NCI-H748 (cell line): Measurements from ENCODE around the gene SLC25A21.

ENCODE experiments used
- DNase-seq: peaks from one replicate; lab custom pipeline; 2025; ENCODE audit not compliant: unreplicated experiment; lab: John Stamatoyannopoulos, UW

SLC25A21 gene

DNA sequence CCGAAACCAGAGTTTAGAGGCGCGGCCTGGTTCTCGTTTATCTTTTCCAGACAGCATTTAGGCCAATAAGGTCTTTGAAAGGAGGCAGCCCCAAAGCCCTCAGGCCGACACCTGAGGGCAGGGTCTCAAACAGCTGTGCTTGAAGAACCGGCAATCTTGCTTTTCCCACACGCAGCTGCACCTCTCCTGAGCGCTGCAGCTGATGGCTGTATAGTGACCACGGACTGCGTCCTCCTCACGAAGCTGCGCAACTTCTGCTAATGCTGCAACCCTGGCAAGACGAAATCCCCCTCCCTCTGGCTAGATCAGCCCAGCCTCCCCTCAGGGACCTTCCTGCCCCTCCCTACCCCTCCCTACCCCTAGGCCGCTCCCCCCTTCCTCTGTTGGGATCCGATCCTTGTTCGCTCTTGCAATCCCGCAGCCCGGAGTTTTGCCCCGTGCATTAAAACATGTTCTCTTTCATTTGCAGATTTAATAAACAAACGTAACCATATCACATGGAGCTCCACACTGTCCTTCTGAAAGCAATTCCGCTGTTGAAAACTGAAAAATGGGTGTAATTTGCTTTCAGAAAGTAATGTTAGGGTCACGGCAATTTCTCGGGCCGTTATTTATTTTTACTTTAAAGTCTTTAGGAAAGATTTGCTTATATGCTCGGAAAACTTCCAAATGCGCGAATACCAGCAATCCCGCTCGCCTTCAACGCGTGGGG lies 515.6 kb downstream of the SLC25A21 start:
- DNase-seq, result peak; percentile 54

DNA sequence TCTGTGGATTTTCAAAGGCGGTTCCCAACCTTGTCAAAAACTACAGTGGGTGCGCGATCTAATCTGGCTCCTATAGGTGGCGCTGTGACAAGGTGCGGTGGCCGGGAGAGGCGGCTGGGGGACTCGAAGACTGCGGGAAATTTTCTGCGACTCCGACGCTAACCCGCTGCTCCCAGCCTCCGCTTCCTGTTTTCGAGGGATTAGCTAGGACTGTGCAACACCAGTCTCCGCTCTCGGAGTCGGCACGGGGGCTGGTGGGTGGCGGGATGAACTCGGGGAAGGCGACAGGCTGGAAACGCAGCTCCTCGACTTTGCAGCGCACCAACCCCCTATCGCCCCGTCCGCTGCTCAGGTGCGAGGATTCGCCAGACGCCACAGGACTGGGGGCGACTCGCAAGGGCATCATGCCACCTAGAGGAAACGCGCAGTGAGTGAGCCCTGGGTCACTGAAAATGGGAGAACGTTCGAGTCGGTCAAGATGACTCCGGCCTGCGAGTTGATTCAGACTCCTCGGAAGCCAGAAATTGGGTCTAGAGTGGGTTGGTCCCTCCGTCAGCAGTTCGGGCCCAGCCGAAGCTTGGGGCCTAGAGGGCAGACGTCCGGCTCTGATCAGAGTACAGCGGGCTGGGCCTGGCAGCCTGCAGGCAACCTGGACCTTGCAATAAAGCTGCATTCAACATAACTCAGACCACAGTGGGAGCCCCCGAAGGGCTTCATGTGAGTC lies 516.3 kb downstream of the SLC25A21 start:
- DNase-seq, result peak; percentile 81

- peak; percentile 43 for DNase-seq
Measured at GRCh38 chr14:36655571-36655962, 516.8 kb downstream of the SLC25A21 start.

DNA sequence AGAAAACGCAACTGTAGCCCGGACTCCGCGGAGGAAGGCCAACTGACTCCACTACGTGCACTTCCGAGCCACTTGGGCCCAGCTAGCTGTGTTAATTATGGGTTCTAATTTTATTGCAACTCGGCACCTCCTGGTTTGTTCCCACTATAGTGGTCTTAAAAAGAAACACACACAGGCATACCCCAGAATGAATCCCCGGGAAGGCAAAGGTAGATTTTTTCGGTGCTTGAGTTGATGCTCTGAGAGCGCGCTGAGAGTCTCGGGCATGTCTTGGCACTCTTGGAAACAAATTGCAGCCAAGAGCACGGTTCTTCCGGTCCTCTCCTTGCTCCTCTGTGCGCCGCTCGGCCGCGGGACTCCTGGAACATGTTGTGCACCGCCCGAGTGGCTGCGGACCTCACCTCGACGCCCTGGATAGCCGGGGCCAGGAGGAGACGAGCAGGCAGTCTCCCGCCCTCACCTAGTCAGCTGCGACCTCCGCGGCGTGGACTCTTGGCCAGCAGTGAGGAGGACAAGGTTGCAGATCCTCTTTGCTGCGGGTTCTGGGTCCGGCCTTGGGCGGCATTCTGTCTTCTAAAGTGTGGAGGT lies 517.5 kb downstream of the SLC25A21 start:
- no peak for DNase-seq

GRCh38 chr14:36653962-36654793 lies 518.2 kb downstream of the SLC25A21 start:
- DNase-seq, result no peak

DNA sequence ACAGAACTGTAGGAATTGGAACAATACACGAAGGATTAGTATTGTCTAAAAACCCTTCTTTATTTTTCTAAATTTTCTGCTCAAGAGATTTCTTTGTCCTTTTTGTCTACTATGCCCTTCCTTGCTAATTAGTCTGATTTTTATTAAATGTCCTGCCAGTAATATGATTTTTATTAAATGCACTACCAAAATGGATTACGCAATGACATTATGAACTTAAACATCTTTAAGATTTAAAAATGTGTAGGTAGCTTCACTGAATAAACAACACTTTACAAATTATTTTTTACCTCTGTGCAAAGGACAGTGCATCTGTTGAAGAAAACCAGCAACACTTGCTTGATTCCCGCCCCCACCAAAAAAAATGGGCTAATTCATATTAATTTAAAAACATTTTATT lies 519.0 kb downstream of the SLC25A21 start:
- no peak for DNase-seq

DNA sequence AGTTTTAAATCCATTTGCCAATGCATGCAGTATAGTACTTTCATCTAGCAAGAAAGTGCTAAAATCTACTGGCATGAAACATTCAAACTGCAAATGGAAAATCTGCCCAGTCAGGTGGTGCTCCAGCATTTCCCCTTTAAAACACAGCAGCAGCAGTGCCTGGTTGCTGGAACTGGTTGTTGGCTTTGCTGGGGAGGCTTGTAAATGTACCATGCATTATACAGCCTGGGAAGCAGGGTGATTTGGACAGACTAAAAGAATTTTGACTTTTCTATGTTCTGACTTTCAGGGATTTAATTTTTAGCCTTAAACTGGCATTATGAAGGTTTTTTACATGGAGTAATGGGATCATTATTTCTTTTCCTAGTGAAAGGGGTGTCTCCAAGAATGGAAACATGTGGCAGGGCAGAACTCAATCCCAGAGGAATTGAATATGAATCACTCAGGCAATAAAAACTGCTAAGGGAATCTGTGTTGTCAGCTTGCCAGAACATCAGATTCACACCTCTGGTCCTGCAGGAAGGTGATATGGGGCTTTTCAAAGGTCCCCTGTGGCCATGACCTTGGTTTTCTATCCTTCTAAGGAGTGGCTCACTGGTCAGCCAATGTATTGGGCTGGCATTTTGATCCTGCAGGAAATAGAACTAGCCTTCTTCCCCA lies 519.7 kb downstream of the SLC25A21 start:
- DNase-seq, result no peak

GRCh38 chr14:36649872-36650650 lies 522.3 kb downstream of the SLC25A21 start:
- DNase-seq, result no peak

DNA sequence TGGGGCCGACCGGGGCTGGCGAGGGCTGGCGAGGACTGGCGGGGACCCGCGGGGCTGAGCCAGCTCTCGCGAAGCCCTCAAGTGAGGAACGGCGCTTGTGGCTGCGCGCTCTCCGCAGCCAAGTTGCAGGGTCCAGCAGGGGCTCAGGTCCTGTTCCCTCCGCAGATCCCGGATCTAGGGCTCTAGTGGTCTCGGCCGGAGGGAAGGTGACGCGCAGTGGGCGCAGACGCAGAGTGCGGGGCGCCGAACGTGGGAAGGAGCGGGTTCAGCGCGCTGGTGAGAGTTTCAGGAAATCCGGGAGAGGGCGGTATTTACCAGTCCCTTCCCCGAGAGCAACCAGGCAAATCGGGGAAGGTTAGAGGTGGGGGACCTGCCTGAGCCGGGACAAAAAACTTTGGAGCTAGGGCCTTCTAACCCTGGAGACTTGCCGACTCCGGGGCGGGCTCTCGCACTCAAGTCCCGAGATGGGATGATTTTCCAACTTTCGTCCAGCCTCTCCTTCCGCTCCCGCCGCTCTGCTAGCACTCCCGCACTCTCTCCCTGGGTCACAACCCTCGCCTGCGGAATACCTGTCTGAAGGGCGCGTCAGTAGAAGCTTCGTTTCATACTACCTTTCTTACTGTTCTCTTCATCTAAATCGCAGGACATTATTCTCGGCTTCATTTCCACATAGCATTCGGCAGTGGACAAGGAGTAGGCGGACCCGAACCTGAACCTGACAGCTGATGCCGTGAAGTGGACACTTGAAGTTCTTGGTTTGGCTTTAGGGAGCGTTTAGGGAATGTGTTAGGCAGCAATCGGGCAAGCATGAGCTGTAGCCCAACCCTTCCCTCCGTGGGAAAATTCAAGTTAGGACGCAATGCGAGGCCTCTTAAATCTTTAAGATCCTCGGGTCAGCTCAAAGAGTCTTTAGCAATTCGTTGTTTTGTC lies 524.3 kb downstream of the SLC25A21 start:
- DNase-seq, result peak; percentile 89

- no peak for DNase-seq
Measured at GRCh38 chr14:36647417-36647823, 525.0 kb downstream of the SLC25A21 start.

DNA sequence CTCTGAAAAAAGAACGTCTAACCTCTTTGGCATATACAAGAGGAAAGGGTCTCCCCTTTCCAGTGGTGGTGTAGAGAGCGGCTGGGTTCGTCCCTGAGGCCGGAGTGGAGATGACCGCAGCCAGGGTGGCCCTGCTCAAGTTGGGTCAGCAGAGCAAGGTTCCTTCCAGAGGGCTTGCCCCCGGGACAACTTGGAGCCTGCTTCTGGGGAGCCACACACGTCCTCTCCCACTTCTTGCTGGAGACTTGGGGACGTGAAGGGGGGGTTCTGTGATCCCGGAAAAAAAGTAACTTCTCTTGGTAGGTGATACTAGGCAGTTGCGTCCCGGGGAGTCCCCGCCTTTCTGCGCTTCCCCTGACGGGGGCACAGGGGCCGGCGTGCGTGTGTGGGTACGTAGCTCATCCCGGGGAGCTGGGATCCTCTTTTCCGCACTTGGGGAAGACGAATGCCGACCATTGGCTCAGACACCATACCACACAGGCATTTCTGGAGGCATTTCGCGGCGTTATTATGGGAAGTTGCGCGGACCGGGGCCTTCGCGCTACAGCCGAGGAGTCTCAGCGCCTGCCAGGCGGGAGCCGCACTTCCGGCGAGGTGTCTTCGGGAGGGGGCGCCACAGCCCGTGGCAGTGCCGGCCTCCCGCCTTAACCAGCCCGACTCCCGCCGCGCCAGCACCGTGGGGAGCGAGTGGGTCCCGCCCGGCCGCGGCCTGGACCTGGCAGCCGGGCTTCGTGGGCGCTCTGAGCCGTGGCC lies 525.6 kb downstream of the SLC25A21 start:
- DNase-seq, result peak; percentile 86

- no peak for DNase-seq
Measured at GRCh38 chr14:36633580-36633979, 538.8 kb downstream of the SLC25A21 start.
